GM21619 (cell line): ENCODE measurements around the gene RABGGTB.
"Not testable (repeated sequence)": the region's sequence is repeated elsewhere in the genome, so short reads cannot be mapped to it uniquely, and the experiment has no call there.

ENCODE experiments used
- ATAC-seq: cut with Tn5 transposase; IDR thresholded peaks from one replicate; pipeline ENCODE4 v1.9.1; 2021; ENCODE audit not compliant: unreplicated experiment

The RABGGTB gene

GRCh38 chr1:75785983-75786853, at the start of gene RABGGTB:
Gene RABGGTB, plus strand, starts transcription at chr1:75786256. Its CDS starts 16 bp downstream, at chr1:75786272.
- ATAC-seq: peak; percentile 63

- ATAC-seq: no peak
Observed at GRCh38 chr1:75742047-75742625, 43.9 kb upstream of the RABGGTB start.

GRCh38 chr1:75745276-75745675, 40.8 kb upstream of the RABGGTB start:
- ATAC-seq: peak; percentile 67

GRCh38 chr1:75757210-75757609, 28.8 kb upstream of the RABGGTB start:
- not testable (repeated sequence) for ATAC-seq

GRCh38 chr1:75758543-75758942, 27.5 kb upstream of the RABGGTB start:
- not testable (repeated sequence) for ATAC-seq

GRCh38 chr1:75764057-75764655, 21.9 kb upstream of the RABGGTB start:
- ATAC-seq: no peak

GRCh38 chr1:75765697-75766355, 20.2 kb upstream of the RABGGTB start:
- no peak for ATAC-seq

GRCh38 chr1:75768016-75768415, 18.0 kb upstream of the RABGGTB start:
- ATAC-seq: no peak

- ATAC-seq: no peak
Observed at GRCh38 chr1:75770761-75771160, 15.3 kb upstream of the RABGGTB start.

GRCh38 chr1:75771978-75772377, 14.1 kb upstream of the RABGGTB start:
- no peak for ATAC-seq

GRCh38 chr1:75777812-75778211, 8.2 kb upstream of the RABGGTB start:
- not testable (repeated sequence) for ATAC-seq

GRCh38 chr1:75778694-75779093, 7.4 kb upstream of the RABGGTB start:
- not testable (repeated sequence) for ATAC-seq

GRCh38 chr1:75780183-75780582, 5.9 kb upstream of the RABGGTB start:
- ATAC-seq: not testable (repeated sequence)

GRCh38 chr1:75783920-75784319, 2.1 kb upstream of the RABGGTB start:
- ATAC-seq: not testable (repeated sequence)

- peak; percentile 14 for ATAC-seq
Observed at GRCh38 chr1:75785320-75785982, 605 bp upstream of the RABGGTB start.

GRCh38 chr1:75786901-75787493, 941 bp downstream of the RABGGTB start:
- no peak for ATAC-seq

GRCh38 chr1:75787524-75787923, 1.5 kb downstream of the RABGGTB start:
- ATAC-seq: no peak

- no peak for ATAC-seq
Observed at GRCh38 chr1:75789988-75790387, 3.9 kb downstream of the RABGGTB start.

- ATAC-seq: no peak
Observed at GRCh38 chr1:75791022-75791421, 5.0 kb downstream of the RABGGTB start.

- no peak for ATAC-seq
Observed at GRCh38 chr1:75792091-75792490, 6.0 kb downstream of the RABGGTB start.
